Measurements from ENCODE around the gene TULP4. TPM values are rescaled to one million over a fixed set of nuclear protein-coding genes. Genes with fewer than 3 reads are reported as not detected.
"Not testable (repeated sequence)": the region's sequence is repeated elsewhere in the genome, so short reads cannot be mapped to it uniquely, and the experiment has no call there.

TULP4 gene
- total RNA-seq, 8 experiments from 2014 or later, result 54.0 to 195 (median 151) TPM

DNA sequence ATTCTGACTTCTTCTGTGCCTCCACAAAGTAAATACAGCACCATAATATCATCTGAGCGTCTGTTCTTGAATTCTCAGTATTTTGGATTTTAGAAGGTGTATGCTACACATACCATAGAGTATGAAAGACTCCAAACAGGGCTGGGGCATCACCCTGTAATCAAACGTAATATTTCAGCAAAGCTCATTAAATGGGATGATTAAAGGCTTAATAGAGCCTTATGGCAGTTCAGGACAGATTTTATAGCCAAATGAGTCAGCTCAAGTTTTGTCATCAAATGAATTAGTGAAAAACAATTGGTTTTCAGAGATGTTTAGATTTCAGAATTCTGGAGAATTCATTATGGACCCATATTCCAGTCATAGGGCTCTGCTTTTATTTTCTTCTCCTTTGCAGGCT, 68.9 kb downstream of the TULP4 start:
- 35 to 100% (median 87%) methylated on average over 1 to 2 of the region's 2 CpGs; no CpG with 5 or more reads in 2 of the 10 experiments for WGBS, 10 experiments

DNA sequence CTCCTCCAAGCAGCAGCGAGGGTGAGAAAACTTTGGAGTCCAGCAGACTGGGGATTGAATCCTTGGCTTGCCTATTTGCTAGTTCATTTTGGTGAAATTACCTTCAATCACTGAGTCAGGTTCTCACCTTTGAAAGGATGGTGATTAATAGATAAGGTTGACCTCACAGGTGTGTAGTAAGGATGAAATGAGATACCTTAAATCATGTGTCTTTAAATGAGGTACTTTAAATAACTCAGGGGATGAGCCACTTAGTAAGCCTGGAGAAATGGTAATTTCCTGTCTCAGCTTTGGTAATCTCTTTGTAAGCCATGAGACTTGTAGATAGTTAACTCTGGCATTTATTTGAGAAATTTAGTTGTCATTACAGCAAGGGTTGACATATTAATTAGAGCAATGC, 70.2 kb downstream of the TULP4 start:
- Histone ChIP-seq H3K27ac (no peak overlapping the region), H3K4me3 (no peak overlapping the region), H3K4me1 (replicated peaks in 1 of 2) (peaks cover 0 to 11% of the 10 kb centered on the region in 2 donors)
- ATAC-seq (replicated peaks in 6 of 8), result no peak
- 86 to 100% (median 100%) methylated on average over 1 of the region's 1 CpG; no CpG with 5 or more reads in 5 of the 10 experiments for WGBS, 10 experiments
- in situ Hi-C loops (cut with MboI; ENCODE audit: low pct_unique_long_range_greater_than_20kb in 2 of 9, low sequenced_read_pairs in 9 of 9, unreplicated experiment in 9 of 9), result no loop called here

More for the DNA sequence above, 68.9 kb downstream of the TULP4 start:
- peak in 7 of 8 experiments; percentile 34 to 94 (median 45) for ATAC-seq (replicated peaks in 6 of 8)
- no peak overlapping the region for H3K27ac ChIP-seq
- in situ Hi-C loops (cut with MboI; ENCODE audit: low pct_unique_long_range_greater_than_20kb in 2 of 9, low sequenced_read_pairs in 9 of 9, unreplicated experiment in 9 of 9), result no loop called here
- H3K4me3 ChIP-seq, result no peak overlapping the region
- peaks cover 0 to 6% of the 10 kb centered on the region in 2 donors for H3K4me1 ChIP-seq (replicated peaks in 1 of 2)

DNA sequence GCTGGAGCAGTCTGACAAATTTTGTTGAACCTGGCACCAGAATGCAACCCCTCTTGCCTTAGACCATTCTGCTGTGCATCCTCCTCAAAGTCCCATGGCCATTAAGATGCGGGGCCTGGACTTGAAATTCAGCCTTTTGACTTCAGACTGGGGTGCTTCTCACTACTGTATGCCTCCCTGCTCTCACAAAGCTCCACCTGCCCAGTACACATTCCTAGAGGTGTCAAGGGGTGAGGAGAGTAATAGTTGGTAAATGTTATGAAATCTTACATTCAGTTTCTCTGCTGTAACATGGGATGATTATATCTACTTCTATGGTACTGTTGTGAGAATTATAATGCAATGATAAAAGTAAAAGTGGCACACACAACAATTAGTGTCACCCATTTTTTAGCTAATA, 70.8 kb downstream of the TULP4 start:
- 100% methylated on average over 1 of the region's 1 CpG; no CpG with 5 or more reads in 8 of the 10 experiments for WGBS, 10 experiments
- in situ Hi-C loops (cut with MboI; ENCODE audit: low pct_unique_long_range_greater_than_20kb in 2 of 9, low sequenced_read_pairs in 9 of 9, unreplicated experiment in 9 of 9), result no loop called here
- no peak overlapping the region for H3K4me3 ChIP-seq
- no peak for ATAC-seq (replicated peaks in 6 of 8)
- H3K4me1 ChIP-seq (replicated peaks in 1 of 2), result peaks cover 0 to 11% of the 10 kb centered on the region in 2 donors
- no peak overlapping the region for H3K27ac ChIP-seq

DNA sequence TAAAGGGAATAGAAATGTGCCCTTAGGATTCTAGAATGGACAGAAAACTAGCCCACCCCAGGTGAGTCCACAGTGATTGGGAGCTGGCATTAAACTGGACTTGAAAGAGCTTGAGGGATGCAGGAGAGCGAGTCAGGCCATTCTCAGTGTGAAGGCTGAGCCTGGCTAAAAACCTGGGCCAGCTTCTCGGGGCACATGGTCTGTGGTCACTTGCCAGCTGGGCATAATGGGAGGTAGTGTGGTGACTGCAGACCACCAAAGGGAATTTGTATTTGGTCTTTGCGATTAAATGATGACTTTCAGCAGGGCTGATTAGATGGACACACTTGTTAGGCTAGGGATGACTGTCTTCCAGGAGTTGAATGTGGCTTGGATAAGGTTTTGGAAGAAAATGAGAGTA, 71.3 kb downstream of the TULP4 start:
- peaks cover 0 to 11% of the 10 kb centered on the region in 2 donors for H3K4me1 ChIP-seq (replicated peaks in 1 of 2)
- no peak for ATAC-seq (replicated peaks in 6 of 8)
- H3K27ac ChIP-seq, result no peak overlapping the region
- in situ Hi-C loops (cut with MboI; ENCODE audit: low pct_unique_long_range_greater_than_20kb in 2 of 9, low sequenced_read_pairs in 9 of 9, unreplicated experiment in 9 of 9), result no loop called here
- no peak overlapping the region for H3K4me3 ChIP-seq
- 64 to 100% (median 100%) methylated on average over 1 to 3 of the region's 3 CpGs; no CpG with 5 or more reads in 4 of the 10 experiments for WGBS, 10 experiments

DNA sequence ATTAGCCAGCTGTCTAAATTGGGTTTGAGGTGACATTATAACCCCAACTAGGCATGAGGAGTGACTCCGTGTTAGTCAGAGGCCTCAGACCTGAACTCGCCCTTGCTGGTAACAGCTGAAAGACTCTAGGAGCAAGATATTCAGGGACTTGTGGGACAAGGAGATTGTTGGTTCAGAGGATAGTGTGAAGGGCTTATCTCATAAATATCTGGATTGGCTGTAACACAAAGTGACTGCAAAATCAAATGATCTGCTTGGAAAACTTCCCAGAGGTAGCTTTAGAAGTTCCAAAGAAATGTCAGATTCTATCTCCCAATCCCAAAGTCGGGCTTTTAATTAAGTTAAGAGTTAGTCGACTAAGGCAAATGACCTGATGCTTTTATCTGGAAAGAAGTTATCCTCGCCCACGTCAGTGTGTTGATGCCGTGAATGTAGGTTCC, 72.4 kb downstream of the TULP4 start:
- no peak for ATAC-seq (replicated peaks in 6 of 8)
- H3K27ac ChIP-seq, result no peak overlapping the region
- 80 to 100% (median 94%) methylated on average over 1 to 7 of the region's 7 CpGs for WGBS, 10 experiments
- H3K4me1 ChIP-seq (replicated peaks in 1 of 2), result peaks cover 0 to 11% of the 10 kb centered on the region in 2 donors
- no peak overlapping the region for H3K4me3 ChIP-seq
- in situ Hi-C loops (cut with MboI; ENCODE audit: low pct_unique_long_range_greater_than_20kb in 2 of 9, low sequenced_read_pairs in 9 of 9, unreplicated experiment in 9 of 9), result no loop called here

DNA sequence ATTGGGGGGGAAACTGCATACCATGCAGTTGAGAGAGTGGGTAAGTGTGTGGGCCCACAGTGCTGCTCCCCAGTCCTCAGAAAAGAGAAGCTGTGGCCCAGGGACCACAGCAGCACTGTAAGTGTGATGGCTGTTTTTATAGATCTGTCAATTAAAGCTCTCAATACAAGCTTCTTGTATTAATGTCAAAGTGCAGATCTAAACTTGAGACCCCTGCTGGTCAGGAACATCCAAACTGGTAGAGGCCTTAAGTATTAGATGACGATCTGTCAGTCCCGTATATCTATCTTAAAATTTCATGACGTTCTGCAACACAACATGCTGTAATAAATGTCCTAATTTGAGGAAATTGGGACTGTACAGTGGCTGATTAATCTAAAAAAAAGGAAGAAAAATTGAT, 74.8 kb downstream of the TULP4 start:
- in situ Hi-C loops (cut with MboI; ENCODE audit: low pct_unique_long_range_greater_than_20kb in 2 of 9, low sequenced_read_pairs in 9 of 9, unreplicated experiment in 9 of 9), result no loop called here
- WGBS, 10 experiments, result 78 to 97% (median 89%) methylated on average over 3 of the region's 3 CpGs; no CpG with 5 or more reads in 3 of the 10 experiments
- peaks cover 0 to 6% of the 10 kb centered on the region in 2 donors for H3K4me1 ChIP-seq (replicated peaks in 1 of 2)
- H3K4me3 ChIP-seq, result no peak overlapping the region
- H3K27ac ChIP-seq, result no peak overlapping the region
- no peak for ATAC-seq (replicated peaks in 6 of 8)

GRCh38 chr6:158387578-158387977, 75.3 kb downstream of the TULP4 start:
- Histone ChIP-seq H3K4me1 (replicated peaks in 1 of 2) (peaks cover 0 to 5% of the 10 kb centered on the region in 2 donors), H3K4me3 (no peak overlapping the region), H3K27ac (no peak overlapping the region)
- ATAC-seq (replicated peaks in 6 of 8), result no peak
- in situ Hi-C loops (cut with MboI; ENCODE audit: low pct_unique_long_range_greater_than_20kb in 2 of 9, low sequenced_read_pairs in 9 of 9, unreplicated experiment in 9 of 9), result no loop called here
- 71 to 100% (median 84%) methylated on average over 1 of the region's 1 CpG for WGBS, 10 experiments

DNA sequence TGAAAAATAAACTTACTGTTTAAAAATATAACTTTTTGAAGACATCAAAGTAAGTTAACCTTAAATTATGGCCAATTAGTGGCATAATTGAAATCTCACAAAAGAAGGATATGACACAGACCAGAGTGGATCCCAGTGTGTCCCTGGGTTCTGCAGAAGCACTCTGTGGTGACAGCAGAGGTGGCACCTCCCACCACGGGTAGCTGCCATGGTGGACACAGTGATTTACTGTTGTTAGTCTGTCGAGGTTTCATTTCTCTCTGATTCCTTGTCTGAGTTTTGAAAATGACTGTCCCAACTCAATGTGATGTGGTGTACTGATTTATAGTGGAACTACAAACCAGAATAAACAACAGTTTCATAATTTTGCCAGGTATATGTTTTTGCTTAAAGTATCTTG, 76.5 kb downstream of the TULP4 start:
- no peak for ATAC-seq (replicated peaks in 6 of 8)
- 27 to 100% (median 94%) methylated on average over 1 to 2 of the region's 2 CpGs; no CpG with 5 or more reads in 6 of the 10 experiments for WGBS, 10 experiments
- no peak overlapping the region for H3K27ac ChIP-seq
- H3K4me3 ChIP-seq, result no peak overlapping the region
- in situ Hi-C loops (cut with MboI; ENCODE audit: low pct_unique_long_range_greater_than_20kb in 2 of 9, low sequenced_read_pairs in 9 of 9, unreplicated experiment in 9 of 9), result no loop called here
- H3K4me1 ChIP-seq (replicated peaks in 1 of 2), result peaks cover 0 to 5% of the 10 kb centered on the region in 2 donors

- Histone ChIP-seq H3K27ac (no peak overlapping the region), H3K4me1 (replicated peaks in 1 of 2) (peaks cover 0 to 5% of the 10 kb centered on the region in 2 donors), H3K4me3 (no peak overlapping the region)
- in situ Hi-C loops (cut with MboI; ENCODE audit: low pct_unique_long_range_greater_than_20kb in 2 of 9, low sequenced_read_pairs in 9 of 9, unreplicated experiment in 9 of 9), result no loop called here
- ATAC-seq (replicated peaks in 6 of 8), result no peak
- WGBS, 10 experiments, result 83 to 100% (median 88%) methylated on average over 1 to 3 of the region's 3 CpGs
Observed at GRCh38 chr6:158389193-158389919, 77.1 kb downstream of the TULP4 start.

- Histone ChIP-seq H3K4me3 (no peak overlapping the region), H3K4me1 (replicated peaks in 1 of 2) (peaks cover 0 to 5% of the 10 kb centered on the region in 2 donors), H3K27ac (no peak overlapping the region)
- WGBS, 10 experiments, result 75 to 100% (median 100%) methylated on average over 1 to 3 of the region's 3 CpGs; no CpG with 5 or more reads in 1 of the 10 experiments
- ATAC-seq (replicated peaks in 6 of 8), result peak in 1 of 8 experiments; percentile 37
- in situ Hi-C loops (cut with MboI; ENCODE audit: low pct_unique_long_range_greater_than_20kb in 2 of 9, low sequenced_read_pairs in 9 of 9, unreplicated experiment in 9 of 9), result no loop called here
Observed at GRCh38 chr6:158391276-158391675, 79.0 kb downstream of the TULP4 start.

DNA sequence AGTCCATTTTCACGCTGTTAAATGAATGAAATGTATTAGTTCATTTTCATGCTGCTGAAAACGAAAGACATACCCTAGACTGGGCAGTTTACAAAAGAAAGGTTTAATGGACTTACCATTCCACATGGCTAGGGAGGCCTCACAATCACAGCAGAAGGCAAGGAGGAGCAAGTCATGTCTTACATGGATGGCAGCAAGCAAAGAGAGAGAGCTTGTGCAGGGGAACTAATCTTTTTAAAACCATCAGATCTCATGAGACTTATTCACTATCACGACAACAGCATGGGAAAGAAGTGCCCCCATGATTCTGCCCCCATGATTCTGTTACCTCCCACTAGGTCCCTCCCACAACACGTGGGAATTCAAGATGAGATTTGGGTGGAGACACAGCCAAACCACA, 79.7 kb downstream of the TULP4 start:
- WGBS, 10 experiments, result 91 to 100% (median 100%) methylated on average over 1 to 4 of the region's 4 CpGs

DNA sequence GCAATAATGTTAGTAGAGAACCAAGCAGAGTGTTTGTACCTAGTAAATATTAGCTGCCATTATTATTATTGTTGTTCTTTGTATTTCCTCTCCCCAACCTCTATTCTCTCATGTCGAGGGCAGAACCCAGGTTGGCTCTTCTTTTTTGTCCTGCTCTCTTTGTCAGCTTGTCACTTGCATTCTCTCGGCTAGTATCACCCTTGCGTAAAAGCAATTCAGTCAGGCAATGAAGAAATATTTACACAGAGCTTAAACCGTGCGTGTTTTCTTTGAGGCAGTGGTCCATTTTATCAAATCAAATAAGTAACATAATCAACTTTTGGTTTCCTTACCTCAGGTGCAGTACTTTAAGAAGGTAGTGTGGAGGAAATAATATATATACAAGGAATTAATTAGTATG, 83.9 kb downstream of the TULP4 start:
- H3K4me3 ChIP-seq, result no peak overlapping the region
- no peak overlapping the region for H3K27ac ChIP-seq
- WGBS, 10 experiments, result 43 to 100% (median 68%) methylated on average over 2 to 5 of the region's 5 CpGs
- no peaks in the 10 kb centered on the region for H3K4me1 ChIP-seq (replicated peaks in 1 of 2)
- in situ Hi-C loops (cut with MboI; ENCODE audit: low pct_unique_long_range_greater_than_20kb in 2 of 9, low sequenced_read_pairs in 9 of 9, unreplicated experiment in 9 of 9), result no loop called here
- peak in 1 of 8 experiments; percentile 44 for ATAC-seq (replicated peaks in 6 of 8)

More for the DNA sequence above, 79.7 kb downstream of the TULP4 start:
- in situ Hi-C loops (cut with MboI; ENCODE audit: low pct_unique_long_range_greater_than_20kb in 2 of 9, low sequenced_read_pairs in 9 of 9, unreplicated experiment in 9 of 9); H3K4me1 ChIP-seq (replicated peaks in 1 of 2); ATAC-seq (replicated peaks in 6 of 8); H3K27ac ChIP-seq; H3K4me3 ChIP-seq: not testable (repeated sequence)

DNA sequence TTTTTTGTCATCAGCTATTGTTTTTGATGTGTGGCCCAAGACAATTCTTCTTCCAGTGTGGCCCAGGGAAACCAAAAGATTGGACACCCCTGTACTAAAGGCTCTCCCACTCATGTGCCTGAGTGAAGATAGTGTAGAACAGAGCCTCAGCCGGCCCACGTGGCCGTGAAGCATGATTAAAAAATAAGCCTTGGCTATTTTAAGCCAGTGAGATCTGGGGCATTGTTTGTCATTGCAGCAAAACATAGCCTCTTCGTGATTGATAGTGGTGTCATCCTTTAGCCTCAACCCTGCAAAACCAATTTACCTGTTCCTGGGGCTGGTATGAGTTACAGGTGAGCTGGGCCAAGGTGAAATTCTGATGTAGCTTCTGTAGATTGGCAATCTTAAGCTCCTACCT, 85.3 kb downstream of the TULP4 start:
- no peak overlapping the region for H3K4me3 ChIP-seq
- H3K4me1 ChIP-seq (replicated peaks in 1 of 2), result no peaks in the 10 kb centered on the region
- in situ Hi-C loops (cut with MboI; ENCODE audit: low pct_unique_long_range_greater_than_20kb in 2 of 9, low sequenced_read_pairs in 9 of 9, unreplicated experiment in 9 of 9), result no loop called here
- WGBS, 10 experiments, result 82 to 100% (median 96%) methylated on average over 3 to 4 of the region's 4 CpGs; no CpG with 5 or more reads in 3 of the 10 experiments
- no peak for ATAC-seq (replicated peaks in 6 of 8)
- H3K27ac ChIP-seq, result no peak overlapping the region
